HepG2 (cell line): ENCODE data around the gene BCL2L1. TPM values are rescaled to one million over a fixed set of nuclear protein-coding genes. Genes with fewer than 3 reads are reported as not detected.

Source experiments
- ARNTL ChIP-seq: sonication (generic); formaldehyde crosslinking; IDR thresholded peaks from 2 replicates; pipeline ENCODE4 v1.4.0; 2020; ENCODE audit warnings: mild to moderate bottlenecking, missing genetic modification reagents
- ATF7 ChIP-seq, 2 experiments: fragments of 450-650 bp in 1 of 2; sonication (generic) in 1 of 2; formaldehyde crosslinking in 1 of 2; IDR thresholded peaks; 2 replicates each; pipeline versions ENCODE4 v1.4.0 to v1.6.1; 2016 to 2020; ENCODE audit warnings: antibody characterized with exemption in 1 of 2, mild to moderate bottlenecking in 1 of 2, missing genetic modification reagents in 1 of 2
- ELF3 ChIP-seq: IDR thresholded peaks from 2 replicates; pipeline ENCODE4 v1.6.1; 2016; ENCODE audit warnings: missing genetic modification reagents, missing compliant biosample characterization
- GABPA ChIP-seq, 2 experiments: IDR thresholded peaks; 2 replicates each; pipeline ENCODE4 v1.6.1; 2011 to 2016; ENCODE audit warnings: low read depth in 2 of 2, low read length in 1 of 2, missing biosample characterization in 1 of 2, missing genetic modification characterization in 1 of 2
- GMEB1 ChIP-seq: sonication (generic); formaldehyde crosslinking; IDR thresholded peaks from 2 replicates; pipeline ENCODE4 v1.5.1; 2020; ENCODE audit warnings: missing genetic modification reagents, mild to moderate bottlenecking, borderline replicate concordance
- HNRNPL ChIP-seq: fragments of 200-400 bp; formaldehyde crosslinking; IDR thresholded peaks from 2 replicates; pipeline ENCODE4 v1.6.1; 2017; ENCODE audit warnings: mild to moderate bottlenecking, low read depth, low read length
- IKZF1 ChIP-seq: fragments of 450-650 bp; IDR thresholded peaks from 2 replicates; pipeline ENCODE4 v1.7.1; 2016
- SRSF4 ChIP-seq: fragments of 200-400 bp; formaldehyde crosslinking; IDR thresholded peaks from one replicate; pipeline ENCODE4 v1.6.1; 2018; ENCODE audit warnings: mild to moderate bottlenecking, low read depth, low read length, moderate library complexity; ENCODE audit not compliant: poor library complexity, severe bottlenecking
- SSRP1 ChIP-seq: IDR thresholded peaks from 2 replicates; pipeline ENCODE4 v1.6.1; 2016; ENCODE audit warnings: control low read depth
- ZBTB26 ChIP-seq: IDR thresholded peaks from 2 replicates; pipeline ENCODE4 v1.6.1; 2016; ENCODE audit warnings: missing compliant biosample characterization, missing genetic modification reagents, borderline replicate concordance
- ZEB1 ChIP-seq: IDR thresholded peaks from 2 replicates; pipeline ENCODE4 v1.6.1; 2012; ENCODE audit warnings: mild to moderate bottlenecking, low read depth, inconsistent platforms; ENCODE audit not compliant: insufficient replicate concordance
- ZGPAT ChIP-seq: IDR thresholded peaks from 2 replicates; pipeline ENCODE4 v1.6.1; 2016; ENCODE audit warnings: mild to moderate bottlenecking
- ZNF609 ChIP-seq: sonication (generic); formaldehyde crosslinking; IDR thresholded peaks from 2 replicates; pipeline ENCODE4 v1.4.0; 2020; ENCODE audit warnings: mild to moderate bottlenecking, missing genetic modification reagents, borderline replicate concordance
- ZSCAN30 ChIP-seq: sonication (generic); formaldehyde crosslinking; IDR thresholded peaks from 2 replicates; pipeline ENCODE4 v1.5.0; 2020; ENCODE audit warnings: mild to moderate bottlenecking, missing genetic modification reagents
- ZSCAN9 ChIP-seq: IDR thresholded peaks from 2 replicates; pipeline ENCODE4 v1.6.1; 2016; ENCODE audit warnings: borderline replicate concordance
- polyA plus RNA-seq, 8 experiments: library from polyadenylated mRNA; depleted of rRNA in 3 of 8; stranded (reverse) in 7 of 8; unstranded in 1 of 8; fragments of >200 nt; fragmentation: Illumina TruSeq in 4 of 8; extraction: Trizol in 4 of 8; gene quantifications; 2 replicates each; pipeline versions ENCODE4 v1.2.1 to v1.2.3, GENCODE V29; 2011 to 2016; ENCODE audit warnings: low read depth in 4 of 8, missing spikeins in 1 of 8, mixed read lengths in 1 of 8; ENCODE audit not compliant: insufficient read depth in 1 of 8
- total RNA-seq, 5 experiments: library from RNA; depleted of rRNA; stranded (reverse); fragments of >200 nt; fragmentation: Illumina TruSeq; extraction: Trizol; gene quantifications; 2 replicates each; pipeline ENCODE4 v1.2.3, GENCODE V29; 2016; ENCODE audit warnings: low read depth in 1 of 5
- TF ChIP-seq, protein P1 (sequence below): IDR thresholded peaks from 2 replicates; pipeline ENCODE4 v1.6.1; 2012; ENCODE audit warnings: inconsistent platforms

The BCL2L1 gene
- total and polyA plus RNA-seq, 2 of the 13 experiments (the other 11 are each of a cell fraction or from before 2014, with no cell fraction given): 164 to 258 TPM

GRCh38 chr20:31698803-31699718, 23.6 kb downstream of the BCL2L1 start (continued):
- TF ChIP-seq HNRNPL (no peak), ZEB1 (peak; percentile 44), GABPA (IDR thresholded peaks at IDR 0.05; ENCODE audit: low read depth, low read length) (no peak), GABPA (CRISPR knock-in tag; IDR thresholded peaks at IDR 0.05; ENCODE audit: low read depth) (peak; percentile 51), ELF3 (CRISPR knock-in tag) (no peak; the same call in 1 of the 2 replicates), ZBTB26 (CRISPR knock-in tag) (peak; percentile 80), ZGPAT (CRISPR knock-in tag) (peak; percentile 49), SSRP1 (CRISPR knock-in tag) (0 out of 2 replicates have a peak, but pooled peaks have one; percentile 1), IKZF1 (no peak), ARNTL (peak; percentile 67; the same call in 1 of the 2 replicates), ZSCAN9 (CRISPR knock-in tag) (peak; percentile 81), ZNF609 (peak; percentile 78; the same call in 1 of the 2 replicates), ATF7 (IDR thresholded peaks at IDR 0.05) (peak; percentile 87), ATF7 (CRISPR knock-in tag; IDR thresholded peaks at IDR 0.05) (no peak), ZSCAN30 (CRISPR knock-in tag) (no peak; the same call in 1 of the 2 replicates), SRSF4 (no peak), GMEB1 (0 out of 2 replicates have a peak, but pooled peaks have one; percentile 23)
- TF ChIP-seq, protein P1, sequence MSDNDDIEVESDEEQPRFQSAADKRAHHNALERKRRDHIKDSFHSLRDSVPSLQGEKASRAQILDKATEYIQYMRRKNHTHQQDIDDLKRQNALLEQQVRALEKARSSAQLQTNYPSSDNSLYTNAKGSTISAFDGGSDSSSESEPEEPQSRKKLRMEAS: peak; percentile 66
